Astrocyte of the spinal cord (primary cell): ENCODE measurements around the gene MRPS2.

Experiments used
- DNase-seq: peaks from one replicate; pipeline ENCODE4 v3.0.0; 2011; ENCODE audit warnings: low read depth, low spot score
- H3K4me3 ChIP-seq: 2 replicates; pipeline ENCODE4 v1.5.1; 2011; ENCODE audit warnings: low read depth, mild to moderate bottlenecking, low read length, moderate library complexity
- CTCF ChIP-seq: IDR thresholded peaks from 2 replicates; pipeline ENCODE4 v1.5.1; 2012; ENCODE audit warnings: low read depth, mild to moderate bottlenecking, low read length, inconsistent platforms
- in situ Hi-C: cut with HindIII; loops from 2 replicates; pipeline ENCODE4 v1.10.0; 2017; ENCODE audit warnings: low sequenced_read_pairs

Gene MRPS2

GRCh38 chr9:135517407-135517822 is 16.9 kb downstream of the MRPS2 start:
- DNase-seq, result no peak

GRCh38 chr9:135519179-135519971 is 18.9 kb downstream of the MRPS2 start:
- TF ChIP-seq CTCF, result no peak
- in situ Hi-C loops, result no loop called here
- no peak overlapping the region for H3K4me3 ChIP-seq
- no peak for DNase-seq

More at GRCh38 chr9:135517407-135517822, 16.9 kb downstream of the MRPS2 start:
- no peak overlapping the region for H3K4me3 ChIP-seq
- no peak for TF ChIP-seq CTCF
- in situ Hi-C loops, result no loop called here

- no peak within 1 kb of the TSS for H3K4me3 ChIP-seq
- no peak for DNase-seq
- in situ Hi-C loops, result no loop called here
- TF ChIP-seq CTCF, result no peak
Measured at GRCh38 chr9:135520916-135521607, 20.6 kb downstream of the MRPS2 start, which contains the start of gene LCN1. LCN1 (plus strand) TSS chr9:135521440; CDS start chr9:135521498, 58 bp downstream.

- in situ Hi-C loops, result no loop called here
- TF ChIP-seq CTCF, result no peak
- H3K4me3 ChIP-seq, result no peak overlapping the region
- no peak for DNase-seq
Measured at GRCh38 chr9:135521608-135522095, 21.2 kb downstream of the MRPS2 start.

- in situ Hi-C loops, result no loop called here
- no peak for TF ChIP-seq CTCF
- no peak overlapping the region for H3K4me3 ChIP-seq
- no peak for DNase-seq
Measured at GRCh38 chr9:135522137-135522877, 21.8 kb downstream of the MRPS2 start.

GRCh38 chr9:135522931-135523330 is 22.4 kb downstream of the MRPS2 start:
- DNase-seq, result no peak
- in situ Hi-C loops, result no loop called here
- no peak for TF ChIP-seq CTCF
- H3K4me3 ChIP-seq, result no peak overlapping the region
